Progenitor cell of endocrine pancreas (in vitro differentiated cells): ENCODE results near the gene STPG4. TPM values are rescaled to one million over a fixed set of nuclear protein-coding genes. Genes with fewer than 3 reads are reported as not detected.

Experiments used
- DNase-seq: peaks from one replicate; pipeline ENCODE4 v3.0.0; 2021; ENCODE audit warnings: low spot score; ENCODE audit not compliant: unreplicated experiment
- H3K27ac Mint-ChIP-seq: 2 replicates; pipeline ENCODE4 v1.8.0; 2021; ENCODE audit warnings: mild to moderate bottlenecking, moderate library complexity, mixed read lengths
- H3K27me3 Mint-ChIP-seq: 2 replicates; pipeline ENCODE4 v1.8.0; 2021; ENCODE audit warnings: mixed read lengths
- H3K36me3 Mint-ChIP-seq: 2 replicates; pipeline ENCODE4 v1.8.0; 2022; ENCODE audit warnings: mixed read lengths; ENCODE audit not compliant: insufficient read depth
- H3K4me1 Mint-ChIP-seq: 2 replicates; pipeline ENCODE4 v1.8.0; 2021; ENCODE audit warnings: low read depth, mixed read lengths
- H3K4me3 Mint-ChIP-seq: 2 replicates; pipeline ENCODE4 v1.8.0; 2021; ENCODE audit warnings: low read depth, mild to moderate bottlenecking, moderate library complexity, mixed read lengths
- H3K9me3 Mint-ChIP-seq: 2 replicates; pipeline ENCODE4 v1.8.0; 2021; ENCODE audit warnings: low read depth, mixed read lengths
- CTCF ChIP-seq: fragments of 200-600 bp; sonication (generic); IDR thresholded peaks from one replicate; pipeline ENCODE4 v1.5.0; 2021; ENCODE audit warnings: antibody characterized with exemption, mild to moderate bottlenecking; ENCODE audit not compliant: unreplicated experiment
- total RNA-seq: library from RNA; stranded (reverse); gene quantifications from 2 replicates; pipeline ENCODE4 v1.2.1, GENCODE V29; 2021

STPG4 gene
- total RNA-seq, 1 donor from 2014 or later = 0.34 TPM

GRCh38 chr2:47054868-47055267 is 100.2 kb downstream of the STPG4 start:
- Mint-ChIP-seq H3K27me3 (no peaks in the 10 kb centered on the region), H3K27ac (no peak overlapping the region), H3K4me3 (no peak overlapping the region), H3K9me3 (no peaks in the 10 kb centered on the region), H3K4me1 (no peaks in the 10 kb centered on the region), H3K36me3 (peaks cover 7% of the 10 kb centered on the region)
- no peak for TF ChIP-seq CTCF
- no peak for DNase-seq

- no peak overlapping the region for H3K27ac Mint-ChIP-seq
- no peaks in the 10 kb centered on the region for H3K9me3 Mint-ChIP-seq
- no peak overlapping the region for H3K4me3 Mint-ChIP-seq
- no peaks in the 10 kb centered on the region for H3K27me3 Mint-ChIP-seq
- no peak for DNase-seq
- H3K36me3 Mint-ChIP-seq = peaks cover 7% of the 10 kb centered on the region
- no peak for TF ChIP-seq CTCF
- no peaks in the 10 kb centered on the region for H3K4me1 Mint-ChIP-seq
Observed at GRCh38 chr2:47054036-47054555, 101.0 kb downstream of the STPG4 start.

- Mint-ChIP-seq H3K36me3 (peaks cover 7% of the 10 kb centered on the region), H3K27ac (no peak overlapping the region), H3K9me3 (no peaks in the 10 kb centered on the region), H3K27me3 (no peaks in the 10 kb centered on the region), H3K4me1 (no peaks in the 10 kb centered on the region), H3K4me3 (no peak overlapping the region)
- no peak for DNase-seq
- TF ChIP-seq CTCF = no peak
Observed at GRCh38 chr2:47052847-47053246, 102.3 kb downstream of the STPG4 start.

GRCh38 chr2:47051562-47051961 is 103.5 kb downstream of the STPG4 start:
- Mint-ChIP-seq H3K36me3 (peaks cover 7% of the 10 kb centered on the region), H3K27me3 (no peaks in the 10 kb centered on the region), H3K4me3 (no peak overlapping the region), H3K4me1 (no peaks in the 10 kb centered on the region), H3K27ac (no peak overlapping the region), H3K9me3 (no peaks in the 10 kb centered on the region)
- no peak for DNase-seq
- no peak for TF ChIP-seq CTCF

- Mint-ChIP-seq H3K36me3 (peaks cover 9% of the 10 kb centered on the region), H3K4me1 (no peaks in the 10 kb centered on the region), H3K27ac (no peak overlapping the region), H3K4me3 (no peak overlapping the region), H3K9me3 (no peaks in the 10 kb centered on the region), H3K27me3 (no peaks in the 10 kb centered on the region)
- no peak for TF ChIP-seq CTCF
- DNase-seq = no peak
Observed at GRCh38 chr2:47050762-47051161, 104.3 kb downstream of the STPG4 start.
